Mesendoderm (in vitro differentiated cells): Measurements from ENCODE around the gene TRPM2. TPM values are rescaled to one million over a fixed set of nuclear protein-coding genes. Genes with fewer than 3 reads are reported as not detected.

Source experiments
- DNase-seq: peaks from one replicate; pipeline ENCODE4 v3.0.0; 2013
- H2AK5ac ChIP-seq: 2 replicates; pipeline ENCODE4 v1.6.1; 2013; ENCODE audit warnings: low read length, inconsistent platforms
- H2BK120ac ChIP-seq: 2 replicates; pipeline ENCODE4 v1.6.1; 2013; ENCODE audit warnings: low read depth, mild to moderate bottlenecking, low read length, moderate library complexity, mixed read lengths
- H2BK15ac ChIP-seq: replicated peaks from 2 replicates; pipeline ENCODE4 v1.6.1; 2013; ENCODE audit warnings: low read depth, mild to moderate bottlenecking, moderate library complexity
- H2BK5ac ChIP-seq: 2 replicates; pipeline ENCODE4 v1.6.1; 2013; ENCODE audit warnings: low read length, inconsistent platforms
- H3K18ac ChIP-seq: 2 replicates; pipeline ENCODE4 v1.6.1; 2013; ENCODE audit warnings: mild to moderate bottlenecking, low read length, mixed read lengths
- H3K23ac ChIP-seq: one replicate; pipeline ENCODE4 v1.6.1; 2013; ENCODE audit warnings: low read length
- H3K27ac ChIP-seq: 2 replicates; pipeline ENCODE4 v1.5.1; 2013; ENCODE audit warnings: low read depth, mild to moderate bottlenecking, inconsistent platforms, low read length, moderate library complexity
- H3K27me3 ChIP-seq: 2 replicates; pipeline ENCODE4 v1.6.1; 2013; ENCODE audit warnings: low read length, control low read depth, mild to moderate bottlenecking, inconsistent platforms; ENCODE audit not compliant: insufficient read depth, poor library complexity
- H3K36me3 ChIP-seq: 2 replicates; pipeline ENCODE4 v1.6.1; 2013; ENCODE audit warnings: low read length, inconsistent platforms; ENCODE audit not compliant: control insufficient read depth, insufficient read depth
- H3K4ac ChIP-seq: one replicate; pipeline ENCODE4 v1.6.1; 2013; ENCODE audit warnings: low read depth, mild to moderate bottlenecking, low read length, moderate library complexity
- H3K4me1 ChIP-seq: 2 replicates; pipeline ENCODE4 v1.6.1; 2013; ENCODE audit warnings: low read depth, low read length, inconsistent platforms; ENCODE audit not compliant: control insufficient read depth
- H3K4me2 ChIP-seq: 2 replicates; pipeline ENCODE4 v1.6.1; 2013; ENCODE audit warnings: low read length
- H3K4me3 ChIP-seq: 2 replicates; pipeline ENCODE4 v1.5.1; 2013; ENCODE audit warnings: mild to moderate bottlenecking, low read length
- H3K56ac ChIP-seq: one replicate; pipeline ENCODE4 v1.6.1; 2013; ENCODE audit warnings: low read length
- H3K79me1 ChIP-seq: 2 replicates; pipeline ENCODE4 v1.6.1; 2013; ENCODE audit warnings: low read length, inconsistent platforms
- H3K79me2 ChIP-seq: 2 replicates; pipeline ENCODE4 v1.6.1; 2013; ENCODE audit warnings: mild to moderate bottlenecking, low read length; ENCODE audit not compliant: control insufficient read depth, insufficient read depth
- H3K9ac ChIP-seq: 2 replicates; pipeline ENCODE4 v1.6.1; 2013; ENCODE audit warnings: low read length, inconsistent platforms
- H4K5ac ChIP-seq: one replicate; pipeline ENCODE4 v1.6.1; 2013; ENCODE audit warnings: low read length
- H4K8ac ChIP-seq: one replicate; pipeline ENCODE4 v1.6.1; 2013; ENCODE audit warnings: low read depth, mild to moderate bottlenecking, control low read depth, low read length, moderate library complexity
- WGBS: extraction: QIAGEN DNeasy Blood & Tissue Kit; methylation state at CpG from one replicate; pipeline ENCODE4 v1.1.7; 2013; ENCODE audit warnings: low lambda C conversion rate, missing lambda C conversion rate; ENCODE audit not compliant: insufficient coverage; ENCODE audit errors: extremely low coverage; 5-methylcytosine and 5-hydroxymethylcytosine counted together
- polyA plus RNA-seq, 2 experiments: library from polyadenylated mRNA; stranded (reverse); fragments of 200-250 nt; gene quantifications; one replicate each; pipeline ENCODE4 v1.2.3, GENCODE V29; 2013

TRPM2 gene
- polyA plus RNA-seq (2013, experiment 1 of 2) = 0.66 TPM
- 0.87 TPM for polyA plus RNA-seq (2013, experiment 2 of 2)

DNA sequence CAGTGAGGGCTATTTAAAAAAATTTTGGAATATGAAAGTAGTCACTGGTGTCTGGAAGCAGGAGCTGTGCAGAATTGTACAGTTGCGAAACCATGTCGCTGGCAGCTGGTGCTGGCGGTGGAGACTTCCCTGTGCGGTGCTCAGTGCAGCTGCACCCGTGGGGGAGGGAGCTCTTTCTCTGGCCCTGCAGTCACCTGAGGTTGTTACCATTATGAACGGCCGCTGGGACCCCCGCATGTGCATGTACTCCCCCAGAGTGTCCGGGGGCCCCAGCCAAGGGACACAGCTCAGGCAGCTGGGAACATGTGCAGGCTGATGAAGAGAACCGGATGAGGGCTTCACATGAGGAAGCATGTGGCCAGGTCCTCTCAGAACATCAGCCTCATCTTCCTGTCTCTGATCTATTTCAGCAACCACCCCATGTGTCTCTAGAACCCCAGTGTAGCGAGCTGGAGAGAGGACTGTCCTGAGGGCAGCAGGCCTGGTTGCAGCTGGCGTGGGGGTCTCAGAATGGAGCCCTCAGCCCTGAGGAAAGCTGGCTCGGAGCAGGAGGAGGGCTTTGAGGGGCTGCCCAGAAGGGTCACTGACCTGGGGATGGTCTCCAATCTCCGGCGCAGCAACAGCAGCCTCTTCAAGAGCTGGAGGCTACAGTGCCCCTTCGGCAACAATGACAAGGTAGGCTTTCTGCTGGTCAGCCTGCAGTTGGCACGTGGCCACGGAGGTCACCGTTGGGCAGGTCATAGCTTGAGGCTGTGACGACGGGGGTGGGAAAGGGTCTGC, at the start of gene TRPM2:
TSS of gene TRPM2 (plus strand) at position 431 of the 780 bp plus-strand sequence. CDS start at position 511, 80 bp downstream.
- H2BK5ac ChIP-seq = no peak within 1 kb of the TSS
- H3K79me2 ChIP-seq = no peaks in the 10 kb centered on the region
- no CpG with 5 or more reads among the region's 21 CpGs for WGBS
- no peak within 1 kb of the TSS for H3K23ac ChIP-seq
- no peak for DNase-seq
- H3K27ac ChIP-seq = no peak within 1 kb of the TSS
- H3K4me1 ChIP-seq = no peaks in the 10 kb centered on the region
- H3K4me2 ChIP-seq = no peak within 1 kb of the TSS
- H3K56ac ChIP-seq = no peak within 1 kb of the TSS
- no peaks in the 10 kb centered on the region for H3K27me3 ChIP-seq
- no peaks in the 10 kb centered on the region for H3K79me1 ChIP-seq
- H4K8ac ChIP-seq = no peak within 1 kb of the TSS
- H4K5ac ChIP-seq = no peak within 1 kb of the TSS
- no peaks in the 10 kb centered on the region for H3K36me3 ChIP-seq
- no peak within 1 kb of the TSS for H2BK15ac ChIP-seq
- H3K18ac ChIP-seq = no peak within 1 kb of the TSS
- H3K4ac ChIP-seq = no peak within 1 kb of the TSS
- H2AK5ac ChIP-seq = no peak within 1 kb of the TSS
- no peak within 1 kb of the TSS for H3K4me3 ChIP-seq
- no peak within 1 kb of the TSS for H2BK120ac ChIP-seq
- H3K9ac ChIP-seq = no peak within 1 kb of the TSS

DNA sequence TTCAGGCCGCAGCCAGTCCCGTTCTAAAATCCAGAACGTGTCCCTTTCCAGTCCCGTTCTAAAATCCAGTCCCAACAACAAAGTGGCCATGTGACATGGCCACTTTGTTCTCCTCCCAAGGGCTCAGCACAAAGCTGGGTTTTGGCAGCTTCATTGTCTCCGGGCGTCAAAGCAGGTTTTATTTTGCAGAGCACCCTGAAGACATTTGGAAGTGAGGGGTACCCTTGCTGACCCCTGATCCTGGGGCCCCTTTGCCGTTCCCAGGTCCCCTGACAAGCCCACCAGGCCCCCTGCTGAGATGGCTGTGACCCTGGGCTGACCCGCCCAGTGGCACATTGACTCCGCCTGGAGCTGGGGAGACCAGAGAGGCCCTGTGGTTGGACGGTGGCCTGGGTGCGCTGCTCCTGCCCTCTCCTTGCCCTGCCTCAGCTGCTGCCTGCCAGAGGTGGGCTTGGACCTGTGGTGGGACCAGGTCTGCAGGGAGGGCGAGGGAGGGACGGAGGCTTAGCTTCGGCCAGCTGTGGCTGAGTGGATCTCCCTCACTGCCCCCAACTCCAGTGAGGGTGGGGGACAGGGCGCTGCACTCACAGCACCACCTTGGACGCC, 49.3 kb upstream of the TRPM2 start:
- no peak overlapping the region for H3K4me2 ChIP-seq
- H3K36me3 ChIP-seq = peaks cover 2% of the 10 kb centered on the region
- H3K79me2 ChIP-seq = peaks cover 6% of the 10 kb centered on the region
- H3K18ac ChIP-seq = no peak overlapping the region
- H3K4me3 ChIP-seq = no peak overlapping the region
- H3K4ac ChIP-seq = no peak overlapping the region
- no peak overlapping the region for H2AK5ac ChIP-seq
- H2BK120ac ChIP-seq = no peak overlapping the region
- peak overlapping the region; percentile 60 for H3K56ac ChIP-seq
- H3K9ac ChIP-seq = no peak overlapping the region
- no peak for DNase-seq
- H4K8ac ChIP-seq = no peak overlapping the region
- peak overlapping the region; percentile 66 for H3K23ac ChIP-seq
- WGBS = no CpG with 5 or more reads among the region's 16 CpGs
- peaks cover 14% of the 10 kb centered on the region for H3K79me1 ChIP-seq
- H3K27ac ChIP-seq = no peak overlapping the region
- H4K5ac ChIP-seq = no peak overlapping the region
- peaks cover 3% of the 10 kb centered on the region for H3K4me1 ChIP-seq
- no peak overlapping the region for H2BK5ac ChIP-seq
- H3K27me3 ChIP-seq = no peaks in the 10 kb centered on the region
- H2BK15ac ChIP-seq = no peak overlapping the region

DNA sequence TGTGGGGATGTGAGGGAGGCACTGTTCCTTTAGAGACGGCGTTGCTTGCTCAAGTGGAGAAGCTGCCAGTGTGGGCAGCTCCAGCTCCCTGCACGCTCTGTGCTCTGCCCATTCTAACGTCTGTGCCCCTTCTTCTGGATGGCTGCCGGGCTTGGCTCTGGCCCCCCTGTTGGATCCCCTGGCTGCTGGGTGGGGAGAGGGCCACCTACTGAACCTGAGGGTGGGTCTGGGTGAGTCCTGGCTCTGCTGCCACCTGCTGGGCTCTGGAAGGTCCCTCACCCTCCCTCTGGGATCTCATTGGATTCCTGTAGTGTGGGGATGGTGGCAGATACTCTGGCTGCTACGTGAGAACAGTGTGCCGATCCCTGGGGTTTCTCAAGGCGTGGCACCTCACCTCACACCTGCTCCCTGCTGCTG, 48.5 kb upstream of the TRPM2 start:
- Histone ChIP-seq H2BK120ac (no peak overlapping the region), H3K4ac (no peak overlapping the region), H3K56ac (peak overlapping the region; percentile 34), H2BK15ac (no peak overlapping the region), H4K8ac (no peak overlapping the region), H3K18ac (no peak overlapping the region), H3K27ac (no peak overlapping the region), H2AK5ac (no peak overlapping the region), H3K4me1 (no peaks in the 10 kb centered on the region), H3K4me2 (no peak overlapping the region), H3K4me3 (no peak overlapping the region), H2BK5ac (no peak overlapping the region), H3K36me3 (peaks cover 2% of the 10 kb centered on the region), H3K9ac (no peak overlapping the region), H3K79me1 (peaks cover 14% of the 10 kb centered on the region), H3K79me2 (peaks cover 6% of the 10 kb centered on the region), H3K23ac (no peak overlapping the region), H4K5ac (no peak overlapping the region), H3K27me3 (no peaks in the 10 kb centered on the region)
- DNase-seq = peak; percentile 55
- WGBS = no CpG with 5 or more reads among the region's 8 CpGs

DNA sequence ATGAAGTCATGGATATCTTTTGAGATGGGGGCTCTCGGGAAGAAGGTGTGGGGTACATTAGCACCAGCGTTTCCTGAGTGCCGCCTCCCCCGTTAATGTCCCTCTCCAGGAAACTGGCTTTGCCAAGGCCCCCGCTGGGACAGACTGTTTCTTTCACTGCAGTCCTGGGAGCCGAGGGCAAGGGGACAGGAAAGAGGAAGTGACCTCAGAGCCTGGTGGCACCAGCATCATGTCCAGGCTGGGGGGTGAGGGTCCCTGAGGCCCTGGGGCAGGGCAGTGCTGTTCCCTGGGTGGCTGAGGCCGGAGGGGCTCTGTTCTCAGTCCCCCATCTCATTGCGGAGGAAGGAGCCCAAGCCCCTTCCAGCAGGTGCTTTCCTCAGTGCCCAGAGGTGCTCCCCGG, 47.7 kb upstream of the TRPM2 start:
- no peak overlapping the region for H3K27ac ChIP-seq
- no CpG with 5 or more reads among the region's 9 CpGs for WGBS
- no peak overlapping the region for H3K9ac ChIP-seq
- peaks cover 2% of the 10 kb centered on the region for H3K36me3 ChIP-seq
- no peak overlapping the region for H4K8ac ChIP-seq
- no peak overlapping the region for H3K4me3 ChIP-seq
- H2AK5ac ChIP-seq = no peak overlapping the region
- no peak overlapping the region for H3K23ac ChIP-seq
- peaks cover 6% of the 10 kb centered on the region for H3K79me2 ChIP-seq
- H3K18ac ChIP-seq = no peak overlapping the region
- H3K4me1 ChIP-seq = no peaks in the 10 kb centered on the region
- H2BK120ac ChIP-seq = no peak overlapping the region
- H3K79me1 ChIP-seq = peaks cover 12% of the 10 kb centered on the region
- no peak overlapping the region for H2BK15ac ChIP-seq
- no peak overlapping the region for H3K4ac ChIP-seq
- no peaks in the 10 kb centered on the region for H3K27me3 ChIP-seq
- DNase-seq = no peak
- H3K4me2 ChIP-seq = no peak overlapping the region
- no peak overlapping the region for H2BK5ac ChIP-seq
- H3K56ac ChIP-seq = no peak overlapping the region
- H4K5ac ChIP-seq = no peak overlapping the region

DNA sequence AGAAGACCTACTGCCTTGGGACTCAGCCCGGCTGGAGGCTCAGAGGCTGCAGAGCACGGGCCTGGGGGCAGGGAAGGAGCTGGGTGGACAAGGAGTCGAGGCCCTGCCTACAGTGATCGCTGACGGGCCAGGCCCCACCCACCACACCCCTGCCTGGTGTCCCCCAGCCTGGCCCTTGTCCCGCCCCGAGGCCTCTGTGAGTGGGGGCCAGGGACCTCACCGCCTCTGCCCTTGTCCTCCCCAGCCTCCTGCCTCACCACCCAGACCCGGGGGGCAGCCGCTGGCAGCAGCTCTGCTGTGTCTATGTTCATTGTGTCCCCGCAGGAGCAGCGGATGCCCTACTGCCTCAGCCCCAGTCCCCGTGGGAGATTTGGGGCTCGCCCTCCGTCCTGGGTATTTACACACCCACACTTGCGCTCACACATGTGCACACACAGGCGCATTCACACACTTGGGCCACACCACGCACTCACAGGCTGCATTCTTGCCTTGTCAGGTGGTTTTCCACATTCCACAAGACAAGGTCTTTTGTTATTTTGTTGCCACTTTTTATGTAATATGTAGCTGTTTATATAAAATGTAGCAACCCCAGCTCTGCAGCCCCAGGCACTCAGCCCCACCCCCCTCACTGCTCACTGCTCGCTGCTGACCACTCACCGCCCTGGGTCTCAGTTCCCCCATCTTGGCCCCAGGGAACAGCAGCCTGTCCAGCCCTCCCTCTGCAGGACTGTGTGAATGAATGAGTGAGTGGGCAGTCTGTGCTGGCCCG, 46.3 kb upstream of the TRPM2 start:
- H3K27me3 ChIP-seq = no peaks in the 10 kb centered on the region
- H3K36me3 ChIP-seq = peaks cover 5% of the 10 kb centered on the region
- no peak overlapping the region for H3K27ac ChIP-seq
- H3K23ac ChIP-seq = no peak overlapping the region
- WGBS = no CpG with 5 or more reads among the region's 21 CpGs
- no peak overlapping the region for H3K4ac ChIP-seq
- H2BK120ac ChIP-seq = no peak overlapping the region
- no peak overlapping the region for H4K5ac ChIP-seq
- H3K4me1 ChIP-seq = no peaks in the 10 kb centered on the region
- H3K4me2 ChIP-seq = no peak overlapping the region
- no peak overlapping the region for H3K18ac ChIP-seq
- no peak overlapping the region for H4K8ac ChIP-seq
- H2AK5ac ChIP-seq = no peak overlapping the region
- H3K56ac ChIP-seq = no peak overlapping the region
- DNase-seq = no peak
- no peak overlapping the region for H3K9ac ChIP-seq
- H2BK15ac ChIP-seq = no peak overlapping the region
- peaks cover 5% of the 10 kb centered on the region for H3K79me1 ChIP-seq
- H3K4me3 ChIP-seq = no peak overlapping the region
- H2BK5ac ChIP-seq = no peak overlapping the region
- H3K79me2 ChIP-seq = no peaks in the 10 kb centered on the region
